ENCODE results near the gene TSPYL1. TPM values are rescaled to one million over a fixed set of nuclear protein-coding genes. Genes with fewer than 3 reads are reported as not detected.
"Not testable (repeated sequence)": the region's sequence is repeated elsewhere in the genome, so short reads cannot be mapped to it uniquely, and the experiment has no call there.

TSPYL1 gene
- 63.6 TPM for polyA plus RNA-seq (ENCODE audit: insufficient read length)

DNA sequence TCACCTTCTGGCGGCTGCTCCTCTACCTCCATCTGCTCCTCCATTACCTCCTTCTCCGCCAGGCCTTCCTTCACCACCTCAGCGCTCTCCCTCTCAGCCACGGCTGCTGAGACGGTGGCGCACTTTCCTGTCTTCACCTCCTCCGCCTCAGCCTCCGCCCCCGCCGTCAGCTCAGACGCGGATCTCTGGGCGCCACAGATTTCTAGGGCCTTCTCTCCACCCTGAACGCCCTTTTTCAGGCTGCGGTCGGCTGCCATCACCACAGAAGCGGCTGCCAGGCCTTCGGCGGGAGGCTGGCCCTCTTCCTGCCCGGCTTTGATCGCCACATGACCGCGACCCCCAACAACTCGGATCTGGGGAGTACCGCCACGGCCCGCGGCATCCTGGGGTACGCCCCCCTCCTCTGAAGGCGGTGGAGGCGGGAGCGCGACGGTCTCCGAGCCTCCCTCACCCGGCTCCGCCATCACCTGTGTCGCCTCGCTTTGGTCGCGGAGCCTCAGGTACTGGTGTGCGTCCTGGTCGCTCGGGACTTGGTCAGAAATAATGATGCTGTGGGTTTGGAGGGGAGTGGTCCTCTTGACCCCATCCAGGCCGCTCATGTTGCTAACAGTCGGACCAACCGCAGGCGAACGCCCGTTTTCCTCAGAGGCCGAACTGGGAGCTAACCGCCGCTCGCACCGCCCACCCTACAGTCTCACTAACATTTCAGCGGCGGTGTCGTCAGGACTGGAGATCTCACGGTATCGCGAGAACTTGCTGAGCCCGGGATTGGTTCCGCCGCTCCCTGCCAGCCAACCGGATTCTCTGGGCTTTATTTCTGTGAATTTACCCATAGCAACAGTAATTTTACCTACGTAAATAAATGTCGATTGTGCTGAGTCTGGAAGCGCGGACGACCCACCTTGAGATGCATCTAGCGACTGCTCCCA lies at the start of gene TSPYL1:
TSS of gene TSPYL1 (minus strand) at position 699 of the 929 bp plus-strand sequence. CDS start at position 599, 100 bp downstream.
- peak; percentile 97 for DNase-seq

DNA sequence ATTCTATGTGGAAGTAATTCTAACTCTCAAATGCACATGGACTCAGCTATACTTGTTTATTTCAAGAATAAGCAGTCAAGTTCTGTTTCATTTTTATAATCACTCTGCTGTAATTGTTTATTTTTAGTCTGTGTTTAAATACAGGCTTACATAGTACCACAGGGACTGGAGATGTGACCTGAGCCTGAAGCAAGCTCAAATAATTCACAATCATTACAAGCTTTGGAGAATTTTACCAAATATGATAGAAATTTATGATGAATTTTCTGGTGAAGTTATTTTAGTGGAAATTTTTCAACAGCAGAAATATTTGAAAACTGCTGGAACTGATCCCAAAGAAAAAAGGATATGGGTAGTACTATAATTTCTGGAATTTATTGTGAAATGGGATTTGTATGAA lies 49.4 kb upstream of the TSPYL1 start:
- no peak for DNase-seq

DNA sequence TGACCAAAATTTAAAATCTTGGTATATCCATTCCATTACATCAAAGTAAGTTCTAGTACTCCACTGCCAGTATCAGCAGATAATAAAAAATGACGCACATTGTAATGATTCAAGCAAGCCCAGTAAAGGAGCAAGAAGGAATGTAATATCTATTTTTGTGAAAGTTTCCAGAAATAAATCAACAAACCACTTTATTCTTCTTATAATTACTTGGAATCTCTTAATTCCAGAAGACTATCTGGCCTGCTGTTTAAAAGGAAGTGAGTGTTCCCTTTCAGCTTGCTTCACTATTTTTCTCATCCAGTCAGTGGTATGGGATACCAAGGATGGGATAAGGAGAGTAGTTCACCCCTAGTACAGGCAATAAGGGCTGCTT lies 48.8 kb upstream of the TSPYL1 start:
- no peak for DNase-seq

DNA sequence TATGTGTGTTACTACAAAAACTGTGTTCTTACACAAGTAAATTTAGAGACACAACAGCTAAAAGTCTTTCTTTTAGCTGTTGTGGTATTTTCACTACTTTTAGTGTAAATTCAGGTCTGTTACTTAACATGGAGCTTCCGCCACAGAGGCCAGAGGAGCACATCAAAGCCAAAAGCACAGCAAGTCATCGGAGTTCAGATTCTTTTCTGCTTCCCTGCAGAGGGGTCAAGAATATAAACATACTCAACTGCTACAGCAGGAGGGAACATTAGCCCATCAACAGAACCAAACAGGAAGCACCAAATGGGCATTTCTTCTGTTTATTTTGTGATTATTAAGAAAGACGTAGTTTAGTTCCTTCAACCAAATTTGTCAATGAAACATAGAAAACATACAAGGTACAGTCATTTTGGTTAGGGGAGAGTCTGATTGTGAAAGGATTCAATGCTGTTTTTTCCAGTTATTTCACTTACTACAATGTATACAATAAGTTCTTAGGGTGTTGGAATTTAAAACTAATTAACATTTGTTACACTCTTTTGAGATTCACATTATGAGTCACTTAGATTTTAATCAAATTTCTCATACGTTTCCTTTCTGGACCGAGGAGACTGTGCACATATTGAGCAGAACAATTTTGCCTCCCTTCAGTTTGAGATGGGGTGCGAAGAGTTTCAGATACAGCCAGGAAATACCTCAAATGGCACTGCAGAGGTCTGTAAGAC lies 48.2 kb upstream of the TSPYL1 start:
- no peak for DNase-seq

DNA sequence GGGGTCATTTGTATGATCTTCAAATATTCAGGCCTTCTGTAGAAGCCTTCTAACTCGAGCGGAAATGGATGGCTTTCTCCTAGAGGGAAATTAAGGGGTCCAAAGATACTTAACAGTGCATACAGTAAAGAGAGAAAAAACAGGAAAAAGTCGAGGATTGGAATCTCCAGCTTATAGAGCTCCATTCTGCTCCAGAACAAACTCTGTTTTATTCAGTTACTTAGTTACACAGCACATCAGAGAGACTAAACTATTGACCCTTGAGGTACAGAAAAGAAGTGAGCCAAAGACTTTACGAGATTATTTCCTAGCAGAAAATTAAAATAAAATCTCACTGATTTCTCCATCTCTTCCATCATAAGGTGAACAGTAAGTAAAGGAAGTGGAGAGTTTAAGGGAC lies 47.3 kb upstream of the TSPYL1 start:
- DNase-seq = no peak

DNA sequence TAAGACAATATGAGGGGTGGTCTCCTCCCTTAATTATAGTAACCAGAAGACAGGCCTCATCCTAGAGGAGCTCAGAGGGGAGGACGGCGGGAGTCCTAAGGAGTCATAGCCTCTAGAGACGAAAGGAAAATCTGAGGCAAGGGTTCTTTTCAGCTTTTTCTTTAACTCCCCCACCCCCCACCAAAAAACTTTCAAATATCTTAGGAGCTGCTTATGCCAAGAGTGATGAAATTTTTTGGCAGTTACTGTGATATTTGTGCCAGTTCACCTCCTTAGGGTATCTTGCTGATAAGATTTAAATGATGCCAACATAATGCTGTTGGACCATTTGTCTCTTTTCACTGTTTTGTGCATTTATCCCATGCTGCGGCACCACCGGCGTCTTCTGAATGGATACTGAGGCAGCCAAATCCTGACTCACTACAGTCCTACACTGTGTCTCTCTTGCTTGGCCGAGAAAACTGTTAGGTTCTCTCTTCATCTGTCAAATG lies 46.5 kb upstream of the TSPYL1 start:
- DNase-seq = no peak

DNA sequence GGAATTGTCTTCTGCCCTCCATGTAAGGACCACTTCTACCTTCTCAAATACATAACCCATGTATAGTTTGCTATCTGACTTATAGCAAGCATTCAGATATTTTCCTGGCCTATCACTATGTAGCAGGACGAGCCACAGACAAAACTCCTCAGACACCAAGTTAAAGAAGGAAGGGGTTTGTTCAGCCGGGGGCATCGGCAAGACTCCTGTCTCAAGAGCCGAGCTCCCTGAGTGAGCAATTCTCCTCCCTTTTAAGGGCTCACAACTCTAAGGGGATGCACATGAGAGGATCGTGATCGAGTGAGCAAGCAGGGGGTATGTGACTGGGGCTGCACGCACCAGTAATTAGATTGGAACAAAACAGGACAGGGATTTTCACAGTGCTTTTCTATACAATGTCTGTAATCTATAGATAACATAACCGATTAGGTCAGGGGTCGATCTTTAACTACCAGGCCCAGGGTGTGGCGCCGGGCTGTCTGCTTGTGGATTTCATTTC lies 46.0 kb upstream of the TSPYL1 start:
- not testable (repeated sequence) for DNase-seq

DNA sequence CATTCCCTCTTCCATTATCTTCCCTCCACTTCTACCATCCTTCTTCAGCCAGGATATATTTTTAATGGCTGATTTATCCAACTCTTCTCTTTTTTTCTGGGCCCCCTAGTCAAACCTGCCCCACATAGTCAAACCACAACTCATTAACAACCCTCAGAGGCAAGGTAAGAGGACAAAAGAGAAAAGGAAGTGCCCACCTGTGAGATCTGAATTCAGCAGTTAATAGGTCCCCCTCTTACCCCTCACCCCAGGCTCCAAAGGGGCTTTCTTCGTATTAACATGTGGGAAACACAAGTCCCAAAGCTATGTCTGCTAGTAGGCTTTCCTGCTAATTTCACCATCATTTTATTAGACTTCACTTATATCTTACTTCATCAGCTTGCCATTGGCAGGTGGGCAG lies 44.1 kb upstream of the TSPYL1 start:
- DNase-seq = no peak

DNA sequence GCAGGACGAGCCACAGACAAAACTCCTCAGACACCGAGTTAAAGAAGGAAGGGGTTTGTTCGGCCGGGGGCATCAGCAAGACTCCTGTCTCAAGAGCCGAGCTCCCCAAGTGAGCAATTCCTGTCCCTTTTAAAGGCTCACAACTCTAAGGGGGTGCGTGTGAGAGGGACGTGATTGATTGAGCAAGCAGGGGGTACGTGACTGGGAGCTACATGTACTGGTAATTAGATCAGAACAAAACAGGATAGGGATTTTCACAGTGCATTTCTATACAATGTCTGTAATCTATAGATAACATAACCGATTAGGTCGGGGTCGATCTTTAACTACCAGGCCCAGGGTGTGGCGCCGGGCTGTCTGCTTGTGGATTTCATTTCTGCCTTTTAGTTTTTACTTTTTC lies 42.2 kb upstream of the TSPYL1 start:
- DNase-seq = not testable (repeated sequence)

DNA sequence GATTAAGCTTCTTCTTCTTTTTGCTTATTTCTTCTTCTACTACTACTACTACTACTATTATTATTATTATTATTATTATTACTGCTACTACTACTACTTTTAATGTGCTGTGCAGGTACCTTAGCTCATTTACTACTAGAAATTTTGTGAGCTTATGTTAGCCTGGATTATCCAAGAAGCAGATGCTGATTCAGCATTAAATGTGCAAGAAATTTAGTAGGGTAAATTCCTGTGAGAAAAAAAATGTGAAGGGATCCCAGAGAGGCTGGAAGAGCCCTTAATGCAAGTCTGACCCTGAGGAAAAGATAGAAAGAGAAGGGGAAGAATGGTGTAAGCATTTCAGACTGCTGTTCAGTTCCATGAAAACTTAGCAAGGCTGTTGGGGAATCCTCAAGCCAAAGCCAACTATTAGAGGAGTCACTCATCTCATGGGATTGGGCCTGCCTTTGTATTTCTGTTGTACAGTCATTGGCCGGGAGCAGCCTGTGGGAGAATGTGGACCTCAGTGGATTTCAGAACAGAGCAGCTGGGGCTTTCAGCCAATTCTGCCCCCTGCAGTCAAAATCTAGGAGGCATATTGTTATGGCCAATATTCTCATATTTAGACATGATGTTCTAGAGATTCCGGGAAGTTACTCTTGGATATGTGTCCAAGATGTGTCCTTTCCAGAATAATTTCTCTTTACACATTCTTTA lies 37.2 kb upstream of the TSPYL1 start:
- no peak for DNase-seq

DNA sequence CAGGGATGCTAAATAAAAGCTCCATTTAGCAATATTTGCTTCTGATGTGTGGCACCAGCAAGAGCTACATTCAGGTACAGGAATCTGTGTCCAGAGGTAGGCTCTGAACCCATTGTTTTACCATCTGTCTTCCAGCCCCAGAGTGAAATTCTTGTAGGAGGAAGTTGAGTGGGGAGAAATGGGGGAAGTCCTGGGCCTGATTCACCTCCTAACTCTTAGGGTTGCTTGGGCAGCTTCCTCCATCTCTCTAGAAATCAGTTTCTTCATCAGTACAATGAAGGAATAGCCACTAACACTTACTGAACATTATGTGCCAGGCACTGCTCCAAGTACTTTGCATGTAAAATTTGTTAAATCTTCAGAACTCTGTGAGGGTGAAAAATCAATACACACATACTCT lies 35.1 kb upstream of the TSPYL1 start:
- DNase-seq = no peak

DNA sequence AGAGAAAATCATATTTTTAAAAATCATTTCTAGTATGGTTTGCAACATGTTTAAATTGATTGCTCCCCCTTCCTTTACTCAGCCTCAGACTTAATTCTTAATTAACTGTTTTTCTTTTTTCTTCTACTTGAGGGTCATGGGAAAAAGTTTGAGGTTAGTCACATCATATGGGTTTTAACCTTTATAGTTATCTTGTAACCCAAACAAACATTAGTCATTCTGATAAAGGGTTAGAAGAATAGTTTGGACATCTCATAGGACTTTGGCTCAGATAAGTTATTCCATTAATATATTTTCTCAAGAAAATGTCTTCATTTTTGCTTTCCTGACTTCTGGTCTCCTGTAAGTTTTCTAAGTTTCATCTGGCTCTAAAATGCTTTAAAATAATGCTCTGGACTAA lies 34.5 kb upstream of the TSPYL1 start:
- no peak for DNase-seq

DNA sequence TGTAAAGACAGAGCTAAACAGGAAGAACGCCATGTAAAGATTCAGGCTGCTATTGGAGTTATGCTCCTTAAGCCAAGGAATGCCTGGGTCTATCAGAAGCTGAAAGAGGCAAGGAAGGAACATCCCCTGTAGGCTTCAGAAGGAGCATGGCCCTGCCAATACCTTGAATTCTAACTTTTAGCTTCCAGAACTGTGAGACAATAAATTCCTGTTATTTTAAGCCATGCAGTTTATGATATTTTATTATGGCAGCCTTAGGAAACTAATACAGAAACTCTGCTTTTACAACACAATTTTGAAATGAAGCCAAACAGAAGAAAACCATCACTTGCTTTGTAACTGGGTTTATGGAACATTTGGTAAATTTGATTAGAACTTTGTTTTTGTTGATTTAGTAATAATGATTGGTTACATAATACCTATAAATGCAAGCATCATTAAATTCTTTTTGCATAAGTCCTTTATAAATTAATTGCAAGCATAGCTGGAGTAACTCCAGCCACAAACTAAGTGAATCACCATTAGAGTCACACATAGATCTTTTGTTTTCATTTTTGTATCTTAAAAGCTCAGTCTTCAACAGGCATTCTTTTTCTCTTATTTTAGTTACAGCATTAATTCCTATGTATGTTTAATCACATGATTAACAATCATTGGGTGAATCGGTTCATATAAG lies 33.5 kb upstream of the TSPYL1 start:
- DNase-seq = no peak

DNA sequence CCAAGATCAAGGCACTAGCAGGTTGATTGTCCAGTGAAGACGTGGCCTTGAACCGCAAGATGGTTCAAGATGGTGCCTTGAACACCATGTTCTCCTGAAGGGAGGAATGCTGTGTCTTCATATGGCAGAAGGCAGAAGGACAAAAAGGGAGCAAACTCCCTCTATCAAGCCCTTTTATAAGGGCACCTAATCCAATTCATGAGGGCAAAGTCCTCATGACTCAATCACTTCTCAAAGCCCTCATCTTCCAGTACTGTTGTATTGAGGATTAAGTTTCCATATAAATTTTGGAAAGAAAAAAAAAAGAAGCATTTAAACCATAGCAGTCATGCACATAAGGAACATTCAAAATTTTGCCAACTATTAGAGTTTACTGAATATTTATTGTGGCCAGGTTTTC lies 29.9 kb upstream of the TSPYL1 start:
- DNase-seq = no peak

DNA sequence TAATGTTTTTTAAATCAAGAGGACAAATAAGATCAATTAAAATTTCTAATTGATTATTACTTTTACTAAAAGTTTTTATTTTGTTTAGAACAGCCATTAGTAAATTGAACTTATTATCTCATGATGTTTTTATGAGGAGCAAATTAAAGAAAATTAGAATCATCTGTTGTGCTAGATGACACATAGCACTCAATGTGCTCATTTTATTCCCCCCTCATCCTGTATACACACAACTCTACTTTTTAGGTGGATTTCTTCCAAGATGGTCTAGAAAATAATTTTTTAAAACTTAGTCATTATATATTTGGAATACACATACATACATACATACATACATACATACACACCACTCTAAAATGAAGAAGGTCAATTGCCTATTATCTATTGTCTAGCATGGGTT lies 29.3 kb upstream of the TSPYL1 start:
- DNase-seq = no peak

DNA sequence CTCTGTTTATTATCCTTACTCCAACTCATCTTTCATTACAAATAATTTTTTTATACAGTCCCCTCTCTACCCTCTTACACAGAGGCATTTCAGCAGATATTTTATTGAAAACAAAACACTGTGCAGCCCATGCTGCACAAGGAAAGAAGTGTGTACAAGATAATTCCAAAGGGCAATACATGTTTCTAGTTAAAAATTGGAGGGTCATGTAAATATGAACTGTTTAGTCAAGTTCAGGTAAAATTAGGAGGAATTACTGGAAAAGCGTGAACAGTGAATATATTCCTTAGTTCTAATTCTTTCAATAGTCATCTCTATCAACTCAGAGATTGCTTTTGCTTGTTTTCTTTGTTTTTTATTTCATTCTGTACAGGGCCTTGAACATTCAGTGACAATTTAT lies 27.9 kb upstream of the TSPYL1 start:
- DNase-seq = no peak

DNA sequence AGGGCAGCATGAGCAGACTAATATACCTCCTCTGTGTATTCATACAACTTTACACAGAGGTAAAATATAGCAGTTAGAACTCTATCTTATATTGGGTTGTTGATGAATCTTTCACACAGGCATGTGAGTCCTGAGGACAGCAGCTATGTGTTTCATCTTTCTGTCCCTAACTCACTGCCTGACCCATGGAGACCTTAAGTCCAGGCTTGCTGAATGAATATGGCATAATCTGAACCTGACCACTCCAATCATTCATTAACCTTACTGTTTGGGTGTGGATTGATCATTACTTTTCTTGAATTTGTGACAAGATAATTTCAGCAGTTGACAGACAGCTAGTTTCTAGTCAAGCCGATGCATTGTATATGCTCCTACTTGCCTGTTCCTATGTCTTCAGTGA lies 27.3 kb upstream of the TSPYL1 start:
- no peak for DNase-seq

DNA sequence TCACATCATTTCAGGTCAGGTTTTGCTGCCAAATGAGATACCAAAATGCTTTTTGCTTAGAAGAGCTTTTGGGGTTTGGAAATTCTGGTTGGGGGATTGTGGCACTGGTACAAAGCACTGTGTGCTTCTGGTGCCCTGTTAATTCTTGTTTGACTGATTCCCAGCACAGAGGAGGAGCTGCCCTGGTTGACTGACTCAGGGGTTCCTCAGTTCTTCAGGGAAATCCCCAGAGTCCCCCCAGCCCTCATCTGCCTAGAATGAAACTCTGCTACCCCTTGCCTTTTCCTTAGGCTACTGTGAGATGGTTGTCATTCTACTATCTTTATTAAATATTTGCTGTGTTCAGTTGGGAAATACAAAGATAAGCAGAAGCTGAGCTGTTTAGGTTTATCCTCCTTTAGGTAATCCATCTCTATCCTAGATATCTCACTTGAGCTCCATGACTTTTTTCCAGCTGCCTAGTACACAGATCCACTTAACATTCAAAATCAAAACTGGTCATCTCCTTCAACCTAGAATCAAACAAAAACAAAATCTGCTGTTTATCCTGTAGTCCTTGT lies 24.9 kb upstream of the TSPYL1 start:
- no peak for DNase-seq

DNA sequence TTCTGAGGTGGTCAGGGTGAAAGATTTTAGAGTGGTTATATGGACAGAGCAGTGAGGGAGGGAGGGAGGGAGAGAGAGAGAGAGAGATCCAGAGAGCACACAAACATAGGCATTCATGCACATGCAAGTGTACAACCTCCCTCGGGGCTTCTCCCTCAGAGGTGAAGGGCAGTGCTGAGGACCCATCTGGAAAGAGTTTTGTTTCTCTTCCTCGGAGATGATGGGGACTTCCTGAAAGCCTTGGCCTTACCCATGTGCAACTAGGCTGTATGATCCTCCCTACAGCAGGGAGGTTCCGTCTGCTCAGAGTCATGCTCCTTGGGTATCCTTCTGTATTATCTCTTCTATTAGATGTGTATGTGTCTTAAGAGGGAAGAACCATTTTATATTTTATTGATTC lies 21.4 kb upstream of the TSPYL1 start:
- DNase-seq = no peak

DNA sequence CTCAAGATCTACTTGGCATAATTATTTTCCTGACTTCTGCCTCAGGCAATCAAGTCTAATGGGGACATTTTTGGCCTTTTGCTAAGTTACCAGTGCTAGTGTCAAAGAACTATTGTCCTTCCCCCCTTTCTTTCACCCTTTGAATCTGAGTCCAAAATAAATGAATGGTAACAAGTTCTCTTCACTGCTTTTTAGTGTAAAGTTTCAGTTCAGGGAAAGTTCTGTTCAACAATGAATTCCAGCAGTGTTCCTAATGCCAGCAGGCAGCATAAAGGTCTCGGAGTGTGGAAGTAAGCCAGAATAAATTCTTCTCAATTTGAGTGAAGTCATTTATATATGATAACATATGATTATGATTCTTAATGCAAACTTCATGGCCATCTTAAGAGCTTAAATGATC lies 20.8 kb upstream of the TSPYL1 start:
- DNase-seq = no peak

DNA sequence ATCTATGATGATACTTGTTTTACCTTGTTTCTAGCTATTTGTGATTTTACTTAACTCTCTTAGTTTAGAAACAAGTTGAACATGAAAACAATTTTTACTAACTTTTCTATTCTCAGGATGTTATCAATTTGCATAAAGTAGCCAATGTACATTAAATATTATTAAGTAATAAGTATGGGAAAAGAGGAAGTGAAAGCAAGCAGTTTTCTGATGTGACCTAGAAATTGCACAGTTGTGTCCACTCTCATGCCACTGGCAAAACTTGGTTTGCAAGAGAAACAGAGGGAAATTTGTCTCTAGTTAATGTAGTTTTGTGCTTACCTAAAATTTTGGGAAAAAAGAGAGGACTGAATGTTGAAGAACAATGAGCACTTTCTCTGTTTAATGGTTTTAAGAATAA lies 19.2 kb upstream of the TSPYL1 start:
- DNase-seq = no peak

DNA sequence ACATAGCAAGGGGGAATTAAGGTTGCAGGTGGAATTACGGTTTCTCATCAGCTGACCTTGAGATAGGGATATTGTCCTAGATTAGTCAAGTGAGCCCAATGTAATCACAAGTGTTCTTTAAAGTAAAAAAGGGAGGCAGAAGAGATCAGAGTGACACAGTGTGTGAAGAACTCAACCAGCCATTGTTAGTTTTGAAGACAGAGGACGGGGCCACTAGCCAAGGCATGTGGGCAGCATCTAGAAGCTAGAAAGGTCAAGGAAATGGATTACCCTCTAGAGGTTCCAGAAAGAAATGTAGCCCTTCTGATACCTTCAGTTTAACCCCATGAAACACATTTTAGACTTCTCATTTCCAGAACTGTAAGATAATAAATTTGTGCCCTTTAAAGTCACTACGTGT lies 18.5 kb upstream of the TSPYL1 start:
- DNase-seq = no peak

Data from hindlimb muscle (tissue), 1 donor.